HEK293 (cell line): ENCODE results near the gene SCAMP3.

Experiments
- ZNF404 ChIP-seq: fragments of 450-650 bp; formaldehyde crosslinking; IDR thresholded peaks from 2 replicates; pipeline ENCODE4 v1.5.1; 2017; ENCODE audit warnings: missing biosample characterization, missing genetic modification characterization
- TF ChIP-seq, protein P1 (sequence below): fragments of 450-650 bp; formaldehyde crosslinking; IDR thresholded peaks from 2 replicates; pipeline ENCODE4 v1.5.1; 2016; ENCODE audit warnings: missing biosample characterization, missing genetic modification characterization
- TF ChIP-seq, protein P2 (sequence below): fragments of 450-650 bp; formaldehyde crosslinking; IDR thresholded peaks from 2 replicates; pipeline ENCODE4 v1.5.1; 2016; ENCODE audit warnings: missing biosample characterization, missing genetic modification characterization
- TF ChIP-seq, protein P3 (sequence below): sonication (generic); formaldehyde crosslinking; IDR thresholded peaks from 2 replicates; pipeline ENCODE4 v1.8.1; 2022; ENCODE audit warnings: mild to moderate bottlenecking, moderate library complexity, missing genetic modification reagents

DNA sequence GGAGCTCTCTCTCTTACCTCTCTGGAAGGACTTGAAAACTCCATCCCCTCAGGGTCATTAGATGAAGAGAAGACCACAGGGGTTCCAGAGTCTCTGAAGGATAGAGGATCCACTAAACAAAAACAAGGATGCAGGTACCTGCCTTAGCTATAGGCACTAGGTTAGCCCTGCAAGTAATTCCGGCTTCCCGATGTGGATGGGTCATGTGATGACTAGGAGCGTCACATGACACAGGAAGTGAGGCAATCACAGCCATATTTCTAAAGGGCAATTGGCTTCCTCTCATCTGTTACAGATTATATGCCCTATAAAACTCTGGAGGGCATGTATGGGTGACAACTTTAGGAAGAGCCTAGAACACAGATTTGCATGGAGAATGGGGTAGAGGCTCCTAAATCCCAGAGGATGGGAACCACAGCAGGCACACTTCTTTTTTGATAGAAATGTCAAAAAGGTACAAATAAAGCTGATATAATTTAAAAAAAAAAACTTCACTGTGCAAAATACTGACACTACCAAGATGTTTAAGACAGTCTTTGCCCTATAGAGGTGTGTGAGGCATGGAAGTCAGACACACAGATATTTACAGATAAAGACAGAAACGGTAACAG lies 21.0 kb downstream of the SCAMP3 start:
- no peak for TF ChIP-seq ZNF404 (tag by site-specific recombination)
- TF ChIP-seq, protein P1, sequence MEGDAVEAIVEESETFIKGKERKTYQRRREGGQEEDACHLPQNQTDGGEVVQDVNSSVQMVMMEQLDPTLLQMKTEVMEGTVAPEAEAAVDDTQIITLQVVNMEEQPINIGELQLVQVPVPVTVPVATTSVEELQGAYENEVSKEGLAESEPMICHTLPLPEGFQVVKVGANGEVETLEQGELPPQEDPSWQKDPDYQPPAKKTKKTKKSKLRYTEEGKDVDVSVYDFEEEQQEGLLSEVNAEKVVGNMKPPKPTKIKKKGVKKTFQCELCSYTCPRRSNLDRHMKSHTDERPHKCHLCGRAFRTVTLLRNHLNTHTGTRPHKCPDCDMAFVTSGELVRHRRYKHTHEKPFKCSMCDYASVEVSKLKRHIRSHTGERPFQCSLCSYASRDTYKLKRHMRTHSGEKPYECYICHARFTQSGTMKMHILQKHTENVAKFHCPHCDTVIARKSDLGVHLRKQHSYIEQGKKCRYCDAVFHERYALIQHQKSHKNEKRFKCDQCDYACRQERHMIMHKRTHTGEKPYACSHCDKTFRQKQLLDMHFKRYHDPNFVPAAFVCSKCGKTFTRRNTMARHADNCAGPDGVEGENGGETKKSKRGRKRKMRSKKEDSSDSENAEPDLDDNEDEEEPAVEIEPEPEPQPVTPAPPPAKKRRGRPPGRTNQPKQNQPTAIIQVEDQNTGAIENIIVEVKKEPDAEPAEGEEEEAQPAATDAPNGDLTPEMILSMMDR (tag by site-specific recombination) = no peak
- TF ChIP-seq, protein P2, sequence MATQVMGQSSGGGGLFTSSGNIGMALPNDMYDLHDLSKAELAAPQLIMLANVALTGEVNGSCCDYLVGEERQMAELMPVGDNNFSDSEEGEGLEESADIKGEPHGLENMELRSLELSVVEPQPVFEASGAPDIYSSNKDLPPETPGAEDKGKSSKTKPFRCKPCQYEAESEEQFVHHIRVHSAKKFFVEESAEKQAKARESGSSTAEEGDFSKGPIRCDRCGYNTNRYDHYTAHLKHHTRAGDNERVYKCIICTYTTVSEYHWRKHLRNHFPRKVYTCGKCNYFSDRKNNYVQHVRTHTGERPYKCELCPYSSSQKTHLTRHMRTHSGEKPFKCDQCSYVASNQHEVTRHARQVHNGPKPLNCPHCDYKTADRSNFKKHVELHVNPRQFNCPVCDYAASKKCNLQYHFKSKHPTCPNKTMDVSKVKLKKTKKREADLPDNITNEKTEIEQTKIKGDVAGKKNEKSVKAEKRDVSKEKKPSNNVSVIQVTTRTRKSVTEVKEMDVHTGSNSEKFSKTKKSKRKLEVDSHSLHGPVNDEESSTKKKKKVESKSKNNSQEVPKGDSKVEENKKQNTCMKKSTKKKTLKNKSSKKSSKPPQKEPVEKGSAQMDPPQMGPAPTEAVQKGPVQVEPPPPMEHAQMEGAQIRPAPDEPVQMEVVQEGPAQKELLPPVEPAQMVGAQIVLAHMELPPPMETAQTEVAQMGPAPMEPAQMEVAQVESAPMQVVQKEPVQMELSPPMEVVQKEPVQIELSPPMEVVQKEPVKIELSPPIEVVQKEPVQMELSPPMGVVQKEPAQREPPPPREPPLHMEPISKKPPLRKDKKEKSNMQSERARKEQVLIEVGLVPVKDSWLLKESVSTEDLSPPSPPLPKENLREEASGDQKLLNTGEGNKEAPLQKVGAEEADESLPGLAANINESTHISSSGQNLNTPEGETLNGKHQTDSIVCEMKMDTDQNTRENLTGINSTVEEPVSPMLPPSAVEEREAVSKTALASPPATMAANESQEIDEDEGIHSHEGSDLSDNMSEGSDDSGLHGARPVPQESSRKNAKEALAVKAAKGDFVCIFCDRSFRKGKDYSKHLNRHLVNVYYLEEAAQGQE (tag by site-specific recombination) = no peak
- TF ChIP-seq, protein P3, sequence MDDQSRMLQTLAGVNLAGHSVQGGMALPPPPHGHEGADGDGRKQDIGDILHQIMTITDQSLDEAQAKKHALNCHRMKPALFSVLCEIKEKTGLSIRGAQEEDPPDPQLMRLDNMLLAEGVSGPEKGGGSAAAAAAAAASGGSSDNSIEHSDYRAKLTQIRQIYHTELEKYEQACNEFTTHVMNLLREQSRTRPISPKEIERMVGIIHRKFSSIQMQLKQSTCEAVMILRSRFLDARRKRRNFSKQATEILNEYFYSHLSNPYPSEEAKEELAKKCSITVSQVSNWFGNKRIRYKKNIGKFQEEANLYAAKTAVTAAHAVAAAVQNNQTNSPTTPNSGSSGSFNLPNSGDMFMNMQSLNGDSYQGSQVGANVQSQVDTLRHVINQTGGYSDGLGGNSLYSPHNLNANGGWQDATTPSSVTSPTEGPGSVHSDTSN (CRISPR knock-in tag) = no peak
